ENCODE measurements around the gene ATP6AP1. TPM values are rescaled to one million over a fixed set of nuclear protein-coding genes. Genes with fewer than 3 reads are reported as not detected.

Gene ATP6AP1
- total and polyA plus RNA-seq, 2 experiments from 2014 or later, result 37.7 to 52.1 TPM

DNA sequence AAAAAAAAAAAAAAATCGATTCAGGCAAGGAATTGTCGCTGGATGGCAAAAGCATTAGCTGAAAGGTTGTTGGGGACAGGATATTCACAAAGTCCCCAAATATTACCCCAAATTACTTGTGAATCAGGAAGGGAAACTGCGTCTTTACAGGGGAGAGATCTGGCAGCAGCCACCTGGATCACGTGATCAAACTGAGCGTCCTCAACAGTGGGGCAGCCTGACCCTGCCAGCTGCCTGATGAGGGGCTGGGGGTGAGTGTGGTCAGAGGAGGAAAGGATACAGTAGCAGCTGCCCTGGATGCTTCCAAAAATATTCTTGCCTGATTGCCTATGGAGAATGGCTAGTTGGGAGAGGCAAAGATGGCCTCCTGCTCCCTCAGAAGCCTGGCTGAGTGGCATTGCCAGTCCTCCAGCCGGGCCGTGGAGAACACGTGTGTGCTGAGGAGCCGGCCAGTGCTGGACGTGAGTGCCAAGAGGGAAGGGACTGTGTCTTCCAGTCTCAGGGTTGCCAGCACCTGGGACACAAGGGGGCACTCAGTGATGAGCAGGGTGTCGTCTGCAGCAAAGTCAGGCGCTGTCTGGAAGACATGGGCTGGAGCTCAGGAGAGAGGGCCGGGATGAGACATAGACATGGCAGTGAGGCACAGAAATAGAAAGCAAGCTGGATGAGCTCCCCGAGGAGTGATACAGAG lies 53.6 kb downstream of the ATP6AP1 start:
- no peaks in the 10 kb centered on the region for H3F3A ChIP-seq (replicated peaks; ENCODE audit: low read depth)
- no peaks in the 10 kb centered on the region for H3K79me2 ChIP-seq (replicated peaks; ENCODE audit: insufficient read depth)
- H3K4me1 ChIP-seq (ENCODE audit: insufficient read depth), result no peaks in the 10 kb centered on the region
- Mint-ChIP-seq H3K9me3 (no peaks in the 10 kb centered on the region), H3K27ac (no peak overlapping the region), H3K36me3 (ENCODE audit: low read depth) (peaks cover 5% of the 10 kb centered on the region; the same call in 1 of the 3 replicates), H3K4me3 (no peak overlapping the region; the same call in 2 of the 3 replicates), H3K4me1 (peaks cover 10% of the 10 kb centered on the region; the same call in 2 of the 3 replicates), H3K27me3 (ENCODE audit: insufficient read depth, low read depth, poor library complexity) (peaks cover 7% of the 10 kb centered on the region)
- H3K27ac ChIP-seq (ENCODE audit: low read depth), result no peak overlapping the region
- ATAC-seq (no peak), DNase-seq (ENCODE audit: low spot score) (no peak)
- no peaks in the 10 kb centered on the region for H3K27me3 ChIP-seq (ENCODE audit: insufficient read depth)
- no peaks in the 10 kb centered on the region; the same call in 1 of the 2 replicates for H4K20me1 ChIP-seq (replicated peaks; ENCODE audit: insufficient read depth)
- no peak for TF ChIP-seq ETS1 (IDR thresholded peaks at IDR 0.05)
- TF ChIP-seq JUNB (IDR thresholded peaks at IDR 0.05; ENCODE audit: unreplicated experiment), result no peak
- no peak for TF ChIP-seq EZH2phosphoT487 (IDR thresholded peaks at IDR 0.05; ENCODE audit: unreplicated experiment)
- TF ChIP-seq, protein P1, sequence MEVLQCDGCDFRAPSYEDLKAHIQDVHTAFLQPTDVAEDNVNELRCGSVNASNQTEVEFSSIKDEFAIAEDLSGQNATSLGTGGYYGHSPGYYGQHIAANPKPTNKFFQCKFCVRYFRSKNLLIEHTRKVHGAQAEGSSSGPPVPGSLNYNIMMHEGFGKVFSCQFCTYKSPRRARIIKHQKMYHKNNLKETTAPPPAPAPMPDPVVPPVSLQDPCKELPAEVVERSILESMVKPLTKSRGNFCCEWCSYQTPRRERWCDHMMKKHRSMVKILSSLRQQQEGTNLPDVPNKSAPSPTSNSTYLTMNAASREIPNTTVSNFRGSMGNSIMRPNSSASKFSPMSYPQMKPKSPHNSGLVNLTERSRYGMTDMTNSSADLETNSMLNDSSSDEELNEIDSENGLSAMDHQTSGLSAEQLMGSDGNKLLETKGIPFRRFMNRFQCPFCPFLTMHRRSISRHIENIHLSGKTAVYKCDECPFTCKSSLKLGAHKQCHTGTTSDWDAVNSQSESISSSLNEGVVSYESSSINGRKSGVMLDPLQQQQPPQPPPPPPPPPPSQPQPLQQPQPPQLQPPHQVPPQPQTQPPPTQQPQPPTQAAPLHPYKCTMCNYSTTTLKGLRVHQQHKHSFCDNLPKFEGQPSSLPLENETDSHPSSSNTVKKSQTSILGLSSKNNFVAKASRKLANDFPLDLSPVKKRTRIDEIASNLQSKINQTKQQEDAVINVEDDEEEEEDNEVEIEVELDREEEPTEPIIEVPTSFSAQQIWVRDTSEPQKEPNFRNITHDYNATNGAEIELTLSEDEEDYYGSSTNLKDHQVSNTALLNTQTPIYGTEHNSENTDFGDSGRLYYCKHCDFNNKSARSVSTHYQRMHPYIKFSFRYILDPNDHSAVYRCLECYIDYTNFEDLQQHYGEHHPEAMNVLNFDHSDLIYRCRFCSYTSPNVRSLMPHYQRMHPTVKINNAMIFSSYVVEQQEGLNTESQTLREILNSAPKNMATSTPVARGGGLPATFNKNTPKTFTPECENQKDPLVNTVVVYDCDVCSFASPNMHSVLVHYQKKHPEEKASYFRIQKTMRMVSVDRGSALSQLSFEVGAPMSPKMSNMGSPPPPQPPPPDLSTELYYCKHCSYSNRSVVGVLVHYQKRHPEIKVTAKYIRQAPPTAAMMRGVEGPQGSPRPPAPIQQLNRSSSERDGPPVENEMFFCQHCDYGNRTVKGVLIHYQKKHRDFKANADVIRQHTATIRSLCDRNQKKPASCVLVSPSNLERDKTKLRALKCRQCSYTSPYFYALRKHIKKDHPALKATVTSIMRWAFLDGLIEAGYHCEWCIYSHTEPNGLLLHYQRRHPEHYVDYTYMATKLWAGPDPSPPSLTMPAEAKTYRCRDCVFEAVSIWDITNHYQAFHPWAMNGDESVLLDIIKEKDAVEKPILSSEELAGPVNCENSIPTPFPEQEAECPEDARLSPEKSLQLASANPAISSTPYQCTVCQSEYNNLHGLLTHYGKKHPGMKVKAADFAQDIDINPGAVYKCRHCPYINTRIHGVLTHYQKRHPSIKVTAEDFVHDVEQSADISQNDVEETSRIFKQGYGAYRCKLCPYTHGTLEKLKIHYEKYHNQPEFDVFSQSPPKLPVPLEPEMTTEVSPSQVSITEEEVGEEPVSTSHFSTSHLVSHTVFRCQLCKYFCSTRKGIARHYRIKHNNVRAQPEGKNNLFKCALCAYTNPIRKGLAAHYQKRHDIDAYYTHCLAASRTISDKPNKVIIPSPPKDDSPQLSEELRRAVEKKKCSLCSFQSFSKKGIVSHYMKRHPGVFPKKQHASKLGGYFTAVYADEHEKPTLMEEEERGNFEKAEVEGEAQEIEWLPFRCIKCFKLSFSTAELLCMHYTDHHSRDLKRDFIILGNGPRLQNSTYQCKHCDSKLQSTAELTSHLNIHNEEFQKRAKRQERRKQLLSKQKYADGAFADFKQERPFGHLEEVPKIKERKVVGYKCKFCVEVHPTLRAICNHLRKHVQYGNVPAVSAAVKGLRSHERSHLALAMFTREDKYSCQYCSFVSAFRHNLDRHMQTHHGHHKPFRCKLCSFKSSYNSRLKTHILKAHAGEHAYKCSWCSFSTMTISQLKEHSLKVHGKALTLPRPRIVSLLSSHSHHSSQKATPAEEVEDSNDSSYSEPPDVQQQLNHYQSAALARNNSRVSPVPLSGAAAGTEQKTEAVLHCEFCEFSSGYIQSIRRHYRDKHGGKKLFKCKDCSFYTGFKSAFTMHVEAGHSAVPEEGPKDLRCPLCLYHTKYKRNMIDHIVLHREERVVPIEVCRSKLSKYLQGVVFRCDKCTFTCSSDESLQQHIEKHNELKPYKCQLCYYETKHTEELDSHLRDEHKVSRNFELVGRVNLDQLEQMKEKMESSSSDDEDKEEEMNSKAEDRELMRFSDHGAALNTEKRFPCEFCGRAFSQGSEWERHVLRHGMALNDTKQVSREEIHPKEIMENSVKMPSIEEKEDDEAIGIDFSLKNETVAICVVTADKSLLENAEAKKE (CRISPR knock-in tag; IDR thresholded peaks at IDR 0.05), result no peak
- TF ChIP-seq, protein P2, sequence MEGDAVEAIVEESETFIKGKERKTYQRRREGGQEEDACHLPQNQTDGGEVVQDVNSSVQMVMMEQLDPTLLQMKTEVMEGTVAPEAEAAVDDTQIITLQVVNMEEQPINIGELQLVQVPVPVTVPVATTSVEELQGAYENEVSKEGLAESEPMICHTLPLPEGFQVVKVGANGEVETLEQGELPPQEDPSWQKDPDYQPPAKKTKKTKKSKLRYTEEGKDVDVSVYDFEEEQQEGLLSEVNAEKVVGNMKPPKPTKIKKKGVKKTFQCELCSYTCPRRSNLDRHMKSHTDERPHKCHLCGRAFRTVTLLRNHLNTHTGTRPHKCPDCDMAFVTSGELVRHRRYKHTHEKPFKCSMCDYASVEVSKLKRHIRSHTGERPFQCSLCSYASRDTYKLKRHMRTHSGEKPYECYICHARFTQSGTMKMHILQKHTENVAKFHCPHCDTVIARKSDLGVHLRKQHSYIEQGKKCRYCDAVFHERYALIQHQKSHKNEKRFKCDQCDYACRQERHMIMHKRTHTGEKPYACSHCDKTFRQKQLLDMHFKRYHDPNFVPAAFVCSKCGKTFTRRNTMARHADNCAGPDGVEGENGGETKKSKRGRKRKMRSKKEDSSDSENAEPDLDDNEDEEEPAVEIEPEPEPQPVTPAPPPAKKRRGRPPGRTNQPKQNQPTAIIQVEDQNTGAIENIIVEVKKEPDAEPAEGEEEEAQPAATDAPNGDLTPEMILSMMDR (conservative IDR thresholded peaks at IDR 0.05; ENCODE audit: low read depth in 2 of 2), result no peak
- TF ChIP-seq POLR2AphosphoS5 (IDR thresholded peaks at IDR 0.05; ENCODE audit: low read depth), result no peak
- TF ChIP-seq EZH2 (IDR thresholded peaks at IDR 0.05; ENCODE audit: low read depth, unreplicated experiment), result no peak
- no peak for TF ChIP-seq STAT1 (IDR thresholded peaks at IDR 0.05; ENCODE audit: unreplicated experiment)
- TF ChIP-seq ZNF114 (CRISPR knock-in tag; IDR thresholded peaks at IDR 0.05), result no peak
- TF ChIP-seq, protein P3, sequence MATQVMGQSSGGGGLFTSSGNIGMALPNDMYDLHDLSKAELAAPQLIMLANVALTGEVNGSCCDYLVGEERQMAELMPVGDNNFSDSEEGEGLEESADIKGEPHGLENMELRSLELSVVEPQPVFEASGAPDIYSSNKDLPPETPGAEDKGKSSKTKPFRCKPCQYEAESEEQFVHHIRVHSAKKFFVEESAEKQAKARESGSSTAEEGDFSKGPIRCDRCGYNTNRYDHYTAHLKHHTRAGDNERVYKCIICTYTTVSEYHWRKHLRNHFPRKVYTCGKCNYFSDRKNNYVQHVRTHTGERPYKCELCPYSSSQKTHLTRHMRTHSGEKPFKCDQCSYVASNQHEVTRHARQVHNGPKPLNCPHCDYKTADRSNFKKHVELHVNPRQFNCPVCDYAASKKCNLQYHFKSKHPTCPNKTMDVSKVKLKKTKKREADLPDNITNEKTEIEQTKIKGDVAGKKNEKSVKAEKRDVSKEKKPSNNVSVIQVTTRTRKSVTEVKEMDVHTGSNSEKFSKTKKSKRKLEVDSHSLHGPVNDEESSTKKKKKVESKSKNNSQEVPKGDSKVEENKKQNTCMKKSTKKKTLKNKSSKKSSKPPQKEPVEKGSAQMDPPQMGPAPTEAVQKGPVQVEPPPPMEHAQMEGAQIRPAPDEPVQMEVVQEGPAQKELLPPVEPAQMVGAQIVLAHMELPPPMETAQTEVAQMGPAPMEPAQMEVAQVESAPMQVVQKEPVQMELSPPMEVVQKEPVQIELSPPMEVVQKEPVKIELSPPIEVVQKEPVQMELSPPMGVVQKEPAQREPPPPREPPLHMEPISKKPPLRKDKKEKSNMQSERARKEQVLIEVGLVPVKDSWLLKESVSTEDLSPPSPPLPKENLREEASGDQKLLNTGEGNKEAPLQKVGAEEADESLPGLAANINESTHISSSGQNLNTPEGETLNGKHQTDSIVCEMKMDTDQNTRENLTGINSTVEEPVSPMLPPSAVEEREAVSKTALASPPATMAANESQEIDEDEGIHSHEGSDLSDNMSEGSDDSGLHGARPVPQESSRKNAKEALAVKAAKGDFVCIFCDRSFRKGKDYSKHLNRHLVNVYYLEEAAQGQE (IDR thresholded peaks at IDR 0.05; ENCODE audit: unreplicated experiment), result no peak
- no peak for TF ChIP-seq ZNF331 (CRISPR knock-in tag; IDR thresholded peaks at IDR 0.05; ENCODE audit: low read depth)
- no peak for TF ChIP-seq NANOG (IDR thresholded peaks at IDR 0.05; ENCODE audit: borderline replicate concordance)
- TF ChIP-seq CREB1 (CRISPR knock-in tag; IDR thresholded peaks at IDR 0.05; ENCODE audit: low read depth), result no peak
- no peaks in the 10 kb centered on the region for H3K9me2 ChIP-seq (ENCODE audit: insufficient read depth)
- no peaks in the 10 kb centered on the region for H3K36me3 ChIP-seq (ENCODE audit: insufficient read depth)
- no peak overlapping the region for H3K4me3 ChIP-seq
- H3K4me2 ChIP-seq, result no peak overlapping the region
- no peak overlapping the region for H2AFZ ChIP-seq
